GM12878 (cell line): ENCODE data around the gene TATDN2. TPM values are rescaled to one million over a fixed set of nuclear protein-coding genes. Genes with fewer than 3 reads are reported as not detected.

Source experiments
- ATAC-seq: fragments of 200-7000 bp; cut with Tn5 transposase; 3 replicates; pipeline ENCODE4 v1.9.1; 2020; ENCODE audit warnings: mild to moderate bottlenecking, moderate library complexity
- BruUV-seq: library from RNA; stranded (reverse); fragments of 400-500 nt; replicated peaks from 2 replicates; lab custom pipeline; 2021; lab: Mats Ljungman, UMichigan
- CTCF ChIA-PET: fragments of 300-600 bp; sonication (Branson Sonifier 250); formaldehyde crosslinking; extraction: SDS; loops from one replicate; lab custom pipeline; 2021; ENCODE audit warnings: inconsistent platforms; lab: Yijun Ruan, JAX
- POLR2A ChIA-PET: fragments of 350-600 bp; formaldehyde crosslinking; extraction: SDS; loops from one replicate; lab custom pipeline; 2021; ENCODE audit warnings: inconsistent platforms; lab: Charles Lee
- RAD21 ChIA-PET: fragments of 300-600 bp; sonication (Branson Sonifier 250); formaldehyde crosslinking; loops from one replicate; lab custom pipeline; 2023; ENCODE audit warnings: antibody characterized with exemption; ENCODE audit not compliant: unreplicated experiment; lab: Charles Lee
- SMC1A ChIA-PET: fragments of 300-600 bp; sonication (Branson Sonifier 250); formaldehyde crosslinking; loops from one replicate; lab custom pipeline; 2023; ENCODE audit not compliant: unreplicated experiment, uncharacterized antibody; lab: Charles Lee
- DNase-seq: peaks from one replicate; pipeline ENCODE4 v3.0.0-alpha.2; 2011; ENCODE audit warnings: low read depth, low spot score
- FAIRE-seq: peaks from 3 replicates; lab custom pipeline; 2011; peaks lifted over from hg19 to GRCh38; lab: Jason Lieb, UNC
- H2AFZ ChIP-seq: 2 replicates; pipeline ENCODE4 v1.6.0; 2011; ENCODE audit warnings: low read depth, low read length, control low read depth; ENCODE audit not compliant: control insufficient read depth
- H3K27ac ChIP-seq: 2 replicates; pipeline ENCODE4 v1.5.1; 2011; ENCODE audit warnings: control low read depth; ENCODE audit not compliant: control insufficient read depth, insufficient read depth
- H3K27me3 ChIP-seq, 2 experiments: replicated peaks in 1 of 2; 2 replicates each; pipeline versions ENCODE4 v1.6.0 to v1.6.1; 2011; ENCODE audit warnings: low read length in 1 of 2; ENCODE audit not compliant: control insufficient read depth in 2 of 2, insufficient read depth in 2 of 2
- H3K36me3 ChIP-seq, 2 experiments: 2 replicates each; pipeline ENCODE4 v1.5.1; 2011; ENCODE audit warnings: low read length in 1 of 2; ENCODE audit not compliant: control insufficient read depth in 2 of 2, insufficient read depth in 2 of 2
- H3K4me1 ChIP-seq: 2 replicates; pipeline ENCODE4 v1.6.1; 2011; ENCODE audit warnings: mild to moderate bottlenecking, low read length, moderate library complexity, mixed read lengths; ENCODE audit not compliant: control insufficient read depth, insufficient read depth
- H3K4me2 ChIP-seq: 2 replicates; pipeline ENCODE4 v1.6.0; 2011; ENCODE audit warnings: control low read depth; ENCODE audit not compliant: control insufficient read depth, insufficient read depth
- H3K4me3 ChIP-seq: fragments of 200-600 bp; sonication (generic); 2 replicates; pipeline ENCODE4 v1.5.1; 2016
- H3K79me2 ChIP-seq: 2 replicates; pipeline ENCODE4 v1.6.0; 2011; ENCODE audit warnings: low read length; ENCODE audit not compliant: control insufficient read depth, insufficient read depth
- H3K9ac ChIP-seq: 2 replicates; pipeline ENCODE4 v1.8.0; 2011; ENCODE audit warnings: low read length, control low read depth, mixed read lengths; ENCODE audit not compliant: control insufficient read depth, insufficient read depth
- H3K9me3 ChIP-seq: replicated peaks from 3 replicates; pipeline ENCODE4 v1.5.1; 2011; ENCODE audit warnings: mild to moderate bottlenecking, low read length; ENCODE audit not compliant: control insufficient read depth, insufficient read depth
- H4K20me1 ChIP-seq: 2 replicates; pipeline ENCODE4 v1.6.0; 2011; ENCODE audit not compliant: control insufficient read depth, insufficient read depth
- BMI1 ChIP-seq: fragments of 450-650 bp; IDR thresholded peaks from 2 replicates; pipeline ENCODE4 v1.6.1; 2016; ENCODE audit warnings: mild to moderate bottlenecking, moderate library complexity, borderline replicate concordance
- IRF3 ChIP-seq: fragments of 450-650 bp; IDR thresholded peaks from 2 replicates; pipeline ENCODE4 v1.6.1; 2014; ENCODE audit warnings: mild to moderate bottlenecking
- MAX ChIP-seq: IDR thresholded peaks from 2 replicates; pipeline ENCODE4 v1.6.1; 2012; ENCODE audit warnings: low read depth, low read length, improper control_type of control experiment
- MEF2B ChIP-seq: fragments of 450-650 bp; IDR thresholded peaks from 2 replicates; pipeline ENCODE4 v1.6.1; 2018; ENCODE audit warnings: mild to moderate bottlenecking, moderate library complexity; ENCODE audit not compliant: partially characterized antibody, poor library complexity, severe bottlenecking
- NKRF ChIP-seq: fragments of 450-650 bp; conservative IDR thresholded peaks from 2 replicates; pipeline ENCODE4 v1.6.1; 2017; ENCODE audit warnings: mild to moderate bottlenecking, moderate library complexity
- SMARCA5 ChIP-seq: fragments of 450-650 bp; IDR thresholded peaks from 2 replicates; pipeline ENCODE4 v1.6.1; 2017; ENCODE audit warnings: mild to moderate bottlenecking
- TARDBP ChIP-seq: IDR thresholded peaks from 2 replicates; pipeline ENCODE4 v1.6.1; 2016; ENCODE audit warnings: borderline replicate concordance
- TBL1XR1 ChIP-seq: IDR thresholded peaks from 2 replicates; pipeline ENCODE4 v1.6.1; 2012; ENCODE audit warnings: low read depth, low read length, improper control_type of control experiment
- TCF7 ChIP-seq: IDR thresholded peaks from 2 replicates; pipeline ENCODE4 v1.6.1; 2014; ENCODE audit warnings: antibody characterized with exemption, borderline replicate concordance
- WRNIP1 ChIP-seq: IDR thresholded peaks from 2 replicates; pipeline ENCODE4 v1.6.1; 2011; ENCODE audit warnings: low read depth, low read length, improper control_type of control experiment, borderline replicate concordance
- ZNF217 ChIP-seq: fragments of 450-650 bp; IDR thresholded peaks from 2 replicates; pipeline ENCODE4 v1.6.1; 2017; ENCODE audit warnings: antibody characterized with exemption, mild to moderate bottlenecking
- ZNF24 ChIP-seq: fragments of 450-650 bp; IDR thresholded peaks from 2 replicates; pipeline ENCODE4 v1.6.1; 2017; ENCODE audit warnings: antibody characterized with exemption, mild to moderate bottlenecking
- ZSCAN29 ChIP-seq: fragments of 450-650 bp; IDR thresholded peaks from 2 replicates; pipeline ENCODE4 v1.6.1; 2017; ENCODE audit warnings: mild to moderate bottlenecking, moderate library complexity
- WGBS: methylation state at CpG from one replicate; pipeline ENCODE4 v1.1.6; 2016; ENCODE audit warnings: low lambda C conversion rate; ENCODE audit not compliant: insufficient replicate concordance, insufficient coverage; ENCODE audit errors: missing lambda C conversion rate; 5-methylcytosine and 5-hydroxymethylcytosine counted together
- in situ Hi-C: fragments of 300-500 bp; cut with MboI; formaldehyde crosslinking; loops from 9 replicates; pipeline ENCODE4 v1.14.3; 2018; ENCODE audit warnings: mixed read lengths
- intact Hi-C: fragments of 100-400 bp; cut with micrococcal nuclease; formaldehyde crosslinking; loops from one replicate; pipeline ENCODE4 v1.14.2; 2022; ENCODE audit not compliant: unreplicated experiment
- polyA plus RNA-seq, 11 experiments: library from polyadenylated mRNA; depleted of rRNA in 4 of 11; unstranded in 6 of 11; stranded (reverse) in 5 of 11; fragments of >200 nt; fragmentation: Nextera tagmentation in 4 of 11; fragmentation: Illumina TruSeq in 1 of 11; extraction: Ambion mirVana in 4 of 11; extraction: Trizol in 1 of 11; gene quantifications; 1 replicate in 1 of 11; 2 replicates in 10 of 11; pipeline versions ENCODE4 v1.2.1 to v1.2.3, GENCODE V29; 2011 to 2016; ENCODE audit warnings: inconsistent platforms in 2 of 11, missing spikeins in 2 of 11, low read depth in 1 of 11
- total RNA-seq, 4 experiments: library from RNA; depleted of rRNA in 3 of 4; stranded (reverse); fragments of >200 nt in 3 of 4; fragmentation: Illumina TruSeq in 1 of 4; extraction: Trizol in 1 of 4; gene quantifications; 2 replicates each; pipeline versions ENCODE4 v1.2.1 to v1.2.3, GENCODE V29; 2013 to 2021

TATDN2 gene
- total and polyA plus RNA-seq, 10 of the 15 experiments (the other 5 are each of a cell fraction or from before 2014, with no cell fraction given) = 4.2 to 36.5 (median 15.8) TPM

- DNase-seq (no peak), ATAC-seq (no peak), FAIRE-seq (no peak)
- H3K27ac ChIP-seq = no peak overlapping the region
- WGBS = 96% methylated on average over 3 of the region's 3 CpGs
- no peaks in the 10 kb centered on the region for H3K27me3 ChIP-seq
- CTCF ChIA-PET = no interaction called here
- POLR2A ChIA-PET = no interaction called here
- H3K4me1 ChIP-seq = 0 out of 2 replicates have a peak, but pooled peaks cover 3% of the 10 kb centered on the region
- in situ Hi-C loops = no loop called here
- H3K9me3 ChIP-seq = no peaks in the 10 kb centered on the region
- TF ChIP-seq ZNF24 = peak; percentile 56; the same call in 1 of the 2 replicates
- TF ChIP-seq IRF3 = no peak
- SMC1A ChIA-PET = no interaction called here
- peaks cover 24% of the 10 kb centered on the region for H3K79me2 ChIP-seq
- H3K4me3 ChIP-seq = no peak overlapping the region
- RAD21 ChIA-PET = no interaction called here
- H3K36me3 ChIP-seq = peaks cover 6 to 35% of the 10 kb centered on the region in 2 experiments
- H3K4me2 ChIP-seq = no peak overlapping the region
- H3K9ac ChIP-seq = no peak overlapping the region
- H4K20me1 ChIP-seq = no peaks in the 10 kb centered on the region
- BruUV-seq = no TSS peak
- intact Hi-C loops = no loop called here
- no peak overlapping the region for H2AFZ ChIP-seq
Observed at GRCh38 chr3:10317961-10318350, 69.7 kb downstream of the TATDN2 start.

- no peaks in the 10 kb centered on the region for H3K27me3 ChIP-seq
- peak overlapping the region; percentile 17; the same call in 1 of the 2 replicates for H3K4me3 ChIP-seq
- WGBS = 89% methylated on average over 6 of the region's 6 CpGs
- in situ Hi-C loops = no loop called here
- 0 out of 2 replicates have a peak, but pooled peaks cover 3% of the 10 kb centered on the region for H3K4me1 ChIP-seq
- peaks cover 24% of the 10 kb centered on the region for H3K79me2 ChIP-seq
- ChIA-PET SMC1A (interaction anchor here (1.9 kb wide), 1 partner anchor 26 kb away, joined by 4 read pairs; the partner anchor contains the start of gene GHRL), POLR2A (interaction anchor here (0.6 to 1.1 kb wide), 4 partner anchors 35 to 354 kb away, joined by 3 to 4 read pairs (median 3); no protein-coding TSS in a partner anchor), RAD21 (no interaction called here), CTCF (no interaction called here)
- peaks cover 4 to 35% of the 10 kb centered on the region in 2 experiments for H3K36me3 ChIP-seq
- no peak overlapping the region for H2AFZ ChIP-seq
- peak overlapping the region; percentile 82 for H3K4me2 ChIP-seq
- intact Hi-C loops = no loop called here
- H3K9me3 ChIP-seq = no peaks in the 10 kb centered on the region
- H3K27ac ChIP-seq = no peak overlapping the region
- ATAC-seq (no peak), DNase-seq (no peak), FAIRE-seq (no peak)
- no peaks in the 10 kb centered on the region for H4K20me1 ChIP-seq
- BruUV-seq = TSS peak; percentile 57
- no peak overlapping the region; the same call in 1 of the 2 replicates for H3K9ac ChIP-seq
- TF ChIP-seq ZSCAN29 (no peak), SMARCA5 (no peak), ZNF217 (no peak), MEF2B (no peak), TBL1XR1 (no peak), WRNIP1 (no peak), BMI1 (no peak), TCF7 (no peak), TARDBP (no peak), MAX (no peak), NKRF (no peak)
Observed at GRCh38 chr3:10319251-10319650, 71.0 kb downstream of the TATDN2 start.
